D341Med (cell line): ENCODE results near the gene REXO1.
A peak's percentile ranks its signal among the peaks of the same experiment; 100 is the strongest.
"Not testable (repeated sequence)": the region's sequence is repeated elsewhere in the genome, so short reads cannot be mapped to it uniquely, and the experiment has no call there.

Source experiments
- DNase-seq: peaks from one replicate; pipeline ENCODE4 v3.0.0; 2012; ENCODE audit warnings: low spot score

Gene REXO1

GRCh38 chr19:1848399-1849131 is at the start of gene REXO1:
TSS of gene REXO1 (minus strand) at chr19:1848483. CDS start at chr19:1848358, 125 bp downstream.
- DNase-seq: peak; percentile 94

GRCh38 chr19:1896508-1896907 is 48.2 kb upstream of the REXO1 start:
- no peak for DNase-seq

GRCh38 chr19:1893791-1894190 is 45.5 kb upstream of the REXO1 start:
- DNase-seq: no peak

GRCh38 chr19:1889907-1890306 is 41.6 kb upstream of the REXO1 start:
- DNase-seq: no peak

GRCh38 chr19:1888385-1888784 is 40.1 kb upstream of the REXO1 start:
- DNase-seq: no peak

GRCh38 chr19:1886360-1886759 is 38.1 kb upstream of the REXO1 start:
- DNase-seq: not testable (repeated sequence)

GRCh38 chr19:1885398-1886119 is 37.3 kb upstream of the REXO1 start, which contains the start of gene ABHD17A:
TSS of gene ABHD17A (minus strand) at chr19:1885496. CDS start at chr19:1881566, 3,930 bp downstream.
- DNase-seq: peak; percentile 97

GRCh38 chr19:1884719-1885334 is 36.5 kb upstream of the REXO1 start:
- peak; percentile 63 for DNase-seq

- DNase-seq: no peak
Observed at GRCh38 chr19:1884291-1884718, 36.0 kb upstream of the REXO1 start.

GRCh38 chr19:1883784-1884183 is 35.5 kb upstream of the REXO1 start:
- no peak for DNase-seq

- no peak for DNase-seq
Observed at GRCh38 chr19:1882786-1883692, 34.8 kb upstream of the REXO1 start.

- no peak for DNase-seq
Observed at GRCh38 chr19:1882089-1882785, 34.0 kb upstream of the REXO1 start.

- DNase-seq: not testable (repeated sequence)
Observed at GRCh38 chr19:1881393-1882088, 33.3 kb upstream of the REXO1 start.

- no peak for DNase-seq
Observed at GRCh38 chr19:1880611-1881392, 32.5 kb upstream of the REXO1 start.

GRCh38 chr19:1879982-1880381 is 31.7 kb upstream of the REXO1 start:
- DNase-seq: not testable (repeated sequence)

GRCh38 chr19:1878583-1878982 is 30.3 kb upstream of the REXO1 start:
- DNase-seq: not testable (repeated sequence)

- DNase-seq: not testable (repeated sequence)
Observed at GRCh38 chr19:1877280-1877660, 29.0 kb upstream of the REXO1 start.

GRCh38 chr19:1876496-1877279 is 28.4 kb upstream of the REXO1 start:
- DNase-seq: not testable (repeated sequence)
